ENCODE results near the gene PRKAR1B. TPM values are rescaled to one million over a fixed set of nuclear protein-coding genes. Genes with fewer than 3 reads are reported as not detected.

The PRKAR1B gene
- total and polyA plus RNA-seq, 7 experiments from 2014 or later = 16.1 to 51.4 (median 28.7) TPM

DNA sequence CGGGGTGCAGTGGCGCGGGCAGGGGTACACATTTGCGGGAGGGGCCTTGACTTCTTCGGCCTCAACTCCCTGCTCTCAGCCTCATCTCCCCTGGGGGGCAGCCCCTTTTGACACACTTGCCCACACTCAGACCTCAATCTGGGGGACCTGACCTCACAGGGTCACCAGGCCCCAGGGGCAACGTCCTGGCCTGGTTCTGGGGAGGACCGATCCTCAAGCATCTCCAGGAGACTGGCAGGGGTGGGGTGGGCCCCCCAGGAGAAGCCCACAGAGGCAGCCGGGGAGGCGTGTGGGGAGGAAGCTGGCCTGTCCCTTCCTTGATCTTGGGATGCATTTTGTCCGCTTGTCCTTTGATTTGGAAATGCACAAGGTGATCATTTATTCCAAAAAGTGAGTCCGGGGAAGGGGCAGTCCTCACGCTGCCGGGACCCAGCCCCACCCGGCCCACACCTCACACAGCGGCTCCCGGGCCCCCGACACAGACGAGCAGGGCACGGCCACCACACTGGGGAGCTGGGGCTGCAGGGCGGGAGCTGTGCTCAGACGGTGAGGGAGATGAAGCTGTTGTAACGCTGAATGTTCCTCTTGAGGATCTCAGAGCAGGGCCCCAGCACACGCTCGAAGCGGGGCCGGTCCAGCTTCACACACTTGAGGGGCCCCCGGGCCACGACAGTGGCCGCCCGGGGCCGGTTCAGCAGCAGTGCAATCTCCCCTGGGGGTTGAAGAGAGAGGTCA lies 177.0 kb downstream of the PRKAR1B start:
- H3K4me1 ChIP-seq (ENCODE audit: control insufficient read depth in 2 of 2, insufficient read depth in 2 of 2, low read length in 2 of 2) = no peaks in the 10 kb centered on the region
- H3K4me1 Mint-ChIP-seq = no peaks in the 10 kb centered on the region
- H3K9me3 Mint-ChIP-seq = peaks cover 0 to 5% (median 2%) of the 10 kb centered on the region in 11 donors
- no peak overlapping the region for H3K27ac Mint-ChIP-seq
- peaks cover 3 to 16% (median 9%) of the 10 kb centered on the region in 5 donors for H3K36me3 Mint-ChIP-seq
- peaks cover 0 to 19% (median 0%) of the 10 kb centered on the region in 3 experiments for H3K36me3 ChIP-seq (ENCODE audit: control insufficient read depth in 2 of 3, insufficient read depth in 3 of 3, low read length in 3 of 3)
- intact Hi-C loops (cut with micrococcal nuclease) = no loop called here
- CTCF ChIA-PET = interaction anchor here (0.7 kb wide), 1 partner anchor 157 kb away, joined by 3 read pairs; no protein-coding TSS in a partner anchor
- no peak overlapping the region for H3K4me3 ChIP-seq (ENCODE audit: low read length)
- DNase-seq = no peak
- H3K4me3 Mint-ChIP-seq = no peak overlapping the region
- no peak for ATAC-seq
- no peaks in the 10 kb centered on the region for H3K9me3 ChIP-seq (ENCODE audit: control insufficient read depth in 2 of 3, low read length in 3 of 3)
- H3K27me3 ChIP-seq (ENCODE audit: control insufficient read depth in 2 of 2, insufficient read depth in 2 of 2, low read length in 2 of 2) = no peaks in the 10 kb centered on the region
- no peaks in the 10 kb centered on the region for H3K27me3 Mint-ChIP-seq
- POLR2A ChIA-PET = no interaction called here
- no peak overlapping the region for H3K27ac ChIP-seq (ENCODE audit: low read depth, low read length)

GRCh38 chr7:549066-549890 lies 177.8 kb downstream of the PRKAR1B start:
- no peak overlapping the region for H3K4me3 ChIP-seq (ENCODE audit: low read length)
- peaks cover 0 to 17% (median 0%) of the 10 kb centered on the region in 3 experiments for H3K36me3 ChIP-seq (ENCODE audit: control insufficient read depth in 2 of 3, insufficient read depth in 3 of 3, low read length in 3 of 3)
- no peak overlapping the region for H3K27ac Mint-ChIP-seq
- ChIA-PET CTCF (no interaction called here), POLR2A (no interaction called here)
- no peak overlapping the region for H3K27ac ChIP-seq (ENCODE audit: low read depth, low read length)
- no peaks in the 10 kb centered on the region for H3K4me1 Mint-ChIP-seq
- H3K27me3 ChIP-seq (ENCODE audit: control insufficient read depth in 2 of 2, insufficient read depth in 2 of 2, low read length in 2 of 2) = no peaks in the 10 kb centered on the region
- intact Hi-C loops (cut with micrococcal nuclease) = no loop called here
- peaks cover 3 to 16% (median 9%) of the 10 kb centered on the region in 5 donors for H3K36me3 Mint-ChIP-seq
- H3K4me3 Mint-ChIP-seq = no peak overlapping the region
- H3K9me3 Mint-ChIP-seq = peaks cover 0 to 5% (median 2%) of the 10 kb centered on the region in 11 donors
- no peaks in the 10 kb centered on the region for H3K9me3 ChIP-seq (ENCODE audit: control insufficient read depth in 2 of 3, low read length in 3 of 3)
- no peaks in the 10 kb centered on the region for H3K27me3 Mint-ChIP-seq
- H3K4me1 ChIP-seq (ENCODE audit: control insufficient read depth in 2 of 2, insufficient read depth in 2 of 2, low read length in 2 of 2) = no peaks in the 10 kb centered on the region
- DNase-seq (no peak), ATAC-seq (no peak)

GRCh38 chr7:548401-548800 lies 178.7 kb downstream of the PRKAR1B start:
- peaks cover 0 to 5% (median 2%) of the 10 kb centered on the region in 11 donors for H3K9me3 Mint-ChIP-seq
- no peak overlapping the region for H3K27ac Mint-ChIP-seq
- H3K4me1 Mint-ChIP-seq = no peaks in the 10 kb centered on the region
- H3K4me1 ChIP-seq (ENCODE audit: control insufficient read depth in 2 of 2, insufficient read depth in 2 of 2, low read length in 2 of 2) = no peaks in the 10 kb centered on the region
- ChIA-PET CTCF (no interaction called here), POLR2A (no interaction called here)
- H3K27me3 Mint-ChIP-seq = no peaks in the 10 kb centered on the region
- peaks cover 0 to 17% (median 0%) of the 10 kb centered on the region in 3 experiments for H3K36me3 ChIP-seq (ENCODE audit: control insufficient read depth in 2 of 3, insufficient read depth in 3 of 3, low read length in 3 of 3)
- no peak overlapping the region for H3K4me3 Mint-ChIP-seq
- ATAC-seq (no peak), DNase-seq (no peak)
- H3K36me3 Mint-ChIP-seq = peaks cover 3 to 16% (median 9%) of the 10 kb centered on the region in 5 donors
- no peaks in the 10 kb centered on the region for H3K27me3 ChIP-seq (ENCODE audit: control insufficient read depth in 2 of 2, insufficient read depth in 2 of 2, low read length in 2 of 2)
- intact Hi-C loops (cut with micrococcal nuclease) = no loop called here
- H3K4me3 ChIP-seq (ENCODE audit: low read length) = no peak overlapping the region
- H3K9me3 ChIP-seq (ENCODE audit: control insufficient read depth in 2 of 3, low read length in 3 of 3) = no peaks in the 10 kb centered on the region
- H3K27ac ChIP-seq (ENCODE audit: low read depth, low read length) = no peak overlapping the region

DNA sequence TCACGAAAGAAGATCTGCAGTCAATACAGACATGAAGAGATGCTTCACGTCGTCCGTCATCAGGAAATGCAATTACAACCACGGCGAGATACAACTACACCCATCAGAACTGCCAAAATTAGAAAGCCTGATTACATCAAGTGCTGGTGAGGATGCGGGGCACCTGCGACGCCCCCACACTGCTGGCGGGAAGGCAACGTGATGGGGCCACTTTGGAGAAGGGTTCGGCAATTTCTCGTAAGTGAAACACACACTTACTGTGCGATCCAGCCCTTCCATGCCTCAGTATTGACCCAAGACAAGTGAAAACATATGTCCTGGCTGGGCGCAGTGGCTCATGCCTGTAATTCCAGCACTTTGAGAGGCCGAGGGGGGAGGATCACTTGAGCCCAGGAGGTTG lies 181.6 kb downstream of the PRKAR1B start:
- ChIA-PET CTCF (no interaction called here), POLR2A (no interaction called here)
- H3K4me1 Mint-ChIP-seq = peaks cover 0 to 3% (median 0%) of the 10 kb centered on the region in 7 donors
- H3K4me3 Mint-ChIP-seq = no peak overlapping the region
- peaks cover 0 to 14% (median 0%) of the 10 kb centered on the region in 3 experiments for H3K36me3 ChIP-seq (ENCODE audit: control insufficient read depth in 2 of 3, insufficient read depth in 3 of 3, low read length in 3 of 3)
- peaks cover 0 to 5% (median 2%) of the 10 kb centered on the region in 11 donors for H3K9me3 Mint-ChIP-seq
- H3K27me3 Mint-ChIP-seq = no peaks in the 10 kb centered on the region
- ATAC-seq = no peak
- no peak for DNase-seq
- H3K27me3 ChIP-seq (ENCODE audit: control insufficient read depth in 2 of 2, insufficient read depth in 2 of 2, low read length in 2 of 2) = no peaks in the 10 kb centered on the region
- intact Hi-C loops (cut with micrococcal nuclease) = no loop called here
- peak overlapping the region in 1 of 9 donors; percentile 3 for H3K27ac Mint-ChIP-seq
- H3K36me3 Mint-ChIP-seq = peaks cover 3 to 16% (median 9%) of the 10 kb centered on the region in 5 donors
- H3K4me3 ChIP-seq (ENCODE audit: low read length) = no peak overlapping the region
- H3K4me1 ChIP-seq (ENCODE audit: control insufficient read depth in 2 of 2, insufficient read depth in 2 of 2, low read length in 2 of 2) = no peaks in the 10 kb centered on the region
- H3K27ac ChIP-seq (ENCODE audit: low read depth, low read length) = no peak overlapping the region
- peaks cover 0 to 4% (median 0%) of the 10 kb centered on the region in 3 experiments for H3K9me3 ChIP-seq (ENCODE audit: control insufficient read depth in 2 of 3, low read length in 3 of 3)

DNA sequence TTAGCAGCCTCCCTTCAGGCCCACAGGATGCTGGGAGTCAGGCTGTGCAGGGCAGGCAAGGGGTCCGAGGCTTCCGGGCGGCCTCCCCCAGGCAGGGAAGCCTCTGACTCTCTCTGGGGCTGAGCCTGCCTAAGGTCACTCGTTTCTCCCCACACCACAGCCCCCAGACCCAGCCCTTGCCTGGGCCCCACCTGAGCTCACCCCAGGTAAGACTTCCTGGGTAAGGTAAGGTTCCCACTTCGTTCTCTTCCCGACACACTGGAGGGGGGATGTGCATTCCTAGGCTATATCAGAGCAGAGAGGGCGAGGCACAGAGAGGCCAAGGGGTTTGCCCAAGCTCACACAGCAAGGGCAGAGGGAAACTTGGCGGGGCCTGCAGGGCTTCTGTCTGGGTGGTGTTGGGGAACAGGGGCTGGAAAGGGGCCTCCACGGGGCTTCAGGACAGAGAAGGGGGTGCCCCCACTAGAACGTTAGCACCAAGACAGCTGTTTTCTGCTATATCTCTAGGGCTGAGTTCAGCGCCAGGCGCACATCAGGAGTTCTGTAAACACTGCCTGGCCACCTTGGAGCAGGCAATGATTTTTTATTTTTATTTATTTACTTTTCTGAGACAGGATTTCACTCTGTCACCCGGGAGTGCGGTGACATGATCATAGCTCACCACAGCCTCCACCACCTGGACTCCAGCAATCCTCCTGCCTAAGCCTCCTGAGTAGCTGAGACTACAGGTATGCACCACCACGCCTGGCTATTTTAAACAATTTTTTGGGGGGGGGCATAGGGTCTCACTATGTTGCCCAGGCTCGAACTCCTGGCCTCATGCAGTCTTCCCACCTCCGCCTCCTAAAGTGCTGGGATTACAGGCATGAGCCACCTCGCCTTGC lies 182.5 kb downstream of the PRKAR1B start:
- POLR2A ChIA-PET = no interaction called here
- Mint-ChIP-seq H3K4me1 (peaks cover 0 to 3% (median 0%) of the 10 kb centered on the region in 7 donors), H3K4me3 (no peak overlapping the region), H3K27me3 (no peaks in the 10 kb centered on the region), H3K27ac (peak overlapping the region in 1 of 9 donors; percentile 80), H3K36me3 (peaks cover 3 to 16% (median 9%) of the 10 kb centered on the region in 5 donors), H3K9me3 (peaks cover 0 to 6% (median 3%) of the 10 kb centered on the region in 11 donors)
- Histone ChIP-seq H3K36me3 (ENCODE audit: control insufficient read depth in 2 of 3, insufficient read depth in 3 of 3, low read length in 3 of 3) (peaks cover 0 to 5% (median 0%) of the 10 kb centered on the region in 3 experiments), H3K27ac (ENCODE audit: low read depth, low read length) (no peak overlapping the region), H3K4me1 (ENCODE audit: control insufficient read depth in 2 of 2, insufficient read depth in 2 of 2, low read length in 2 of 2) (no peaks in the 10 kb centered on the region), H3K4me3 (ENCODE audit: low read length) (no peak overlapping the region), H3K27me3 (ENCODE audit: control insufficient read depth in 2 of 2, insufficient read depth in 2 of 2, low read length in 2 of 2) (no peaks in the 10 kb centered on the region), H3K9me3 (ENCODE audit: control insufficient read depth in 2 of 3, low read length in 3 of 3) (peaks cover 0 to 5% (median 0%) of the 10 kb centered on the region in 3 experiments)
- DNase-seq (no peak), ATAC-seq (no peak)
- intact Hi-C loops (cut with micrococcal nuclease) = no loop called here
- CTCF ChIA-PET = no interaction called here

All from naive thymus-derived CD4-positive, alpha-beta T cell (primary cell).